CD14-positive monocyte (primary cell): ENCODE results near the gene ATRN. TPM values are rescaled to one million over a fixed set of nuclear protein-coding genes. Genes with fewer than 3 reads are reported as not detected.

Experiments
- DNase-seq, 3 donors: peaks; one replicate each; pipeline ENCODE4 v3.0.0-alpha.2; 2011 to 2022
- H2AFZ ChIP-seq: 2 replicates; pipeline ENCODE4 v1.6.0; 2012; ENCODE audit warnings: mild to moderate bottlenecking, low read depth, low read length, inconsistent platforms; ENCODE audit not compliant: insufficient read depth, poor library complexity, severe bottlenecking
- H3K27ac ChIP-seq, 2 donors: 1 replicate in 1 of 2; 2 replicates in 1 of 2; pipeline ENCODE4 v1.5.1; 2012 to 2013; ENCODE audit warnings: low read length in 2 of 2, control low read depth in 1 of 2, inconsistent platforms in 1 of 2, low read depth in 1 of 2, mild to moderate bottlenecking in 1 of 2
- H3K27me3 ChIP-seq, 2 donors: one replicate each; pipeline versions ENCODE4 v1.6.0 to v1.6.1; 2011 to 2013; ENCODE audit warnings: low read length in 2 of 2; ENCODE audit not compliant: control insufficient read depth in 2 of 2, insufficient read depth in 2 of 2
- H3K36me3 ChIP-seq, 2 donors: replicated peaks in 1 of 2; 1 replicate in 1 of 2; 2 replicates in 1 of 2; pipeline versions ENCODE4 v1.5.1 to v1.6.1; 2012 to 2013; ENCODE audit warnings: low read length in 2 of 2, control low read depth in 1 of 2, inconsistent platforms in 1 of 2, mild to moderate bottlenecking in 1 of 2; ENCODE audit not compliant: insufficient read depth in 2 of 2, control insufficient read depth in 1 of 2
- H3K4me1 ChIP-seq, 2 donors: 1 replicate in 1 of 2; 2 replicates in 1 of 2; pipeline versions ENCODE4 v1.5.1 to v1.6.1; 2012 to 2013; ENCODE audit warnings: low read length in 2 of 2, control low read depth in 1 of 2, inconsistent platforms in 1 of 2, mild to moderate bottlenecking in 1 of 2, moderate library complexity in 1 of 2; ENCODE audit not compliant: insufficient read depth in 2 of 2, control insufficient read depth in 1 of 2
- H3K4me2 ChIP-seq: replicated peaks from 2 replicates; pipeline ENCODE3; 2012; ENCODE audit warnings: low read length, moderate library complexity, mild to moderate bottlenecking; ENCODE audit not compliant: poor library complexity, severe bottlenecking; ENCODE audit errors: extremely low read depth
- H3K4me3 ChIP-seq, 3 experiments: fragments of 200-600 bp in 1 of 3; sonication (generic) in 1 of 3; replicated peaks in 1 of 3; 1 replicate in 2 of 3; 2 replicates in 1 of 3; pipeline ENCODE4 v1.5.1; 2011 to 2013; ENCODE audit warnings: low read length in 3 of 3, mild to moderate bottlenecking in 3 of 3, control low read depth in 2 of 3, low read depth in 2 of 3, inconsistent platforms in 1 of 3, moderate library complexity in 1 of 3
- H3K79me2 ChIP-seq: 2 replicates; pipeline ENCODE4 v1.6.0; 2012; ENCODE audit warnings: mild to moderate bottlenecking, control low read depth, inconsistent platforms, low read length, moderate library complexity; ENCODE audit not compliant: insufficient read depth
- H3K9ac ChIP-seq: 2 replicates; pipeline ENCODE4 v1.6.0; 2017; ENCODE audit warnings: low read length, mild to moderate bottlenecking; ENCODE audit not compliant: insufficient read depth, poor library complexity, severe bottlenecking
- H3K9me3 ChIP-seq, 2 donors: replicated peaks in 1 of 2; 1 replicate in 1 of 2; 2 replicates in 1 of 2; pipeline versions ENCODE4 v1.5.1 to v1.6.1; 2012 to 2013; ENCODE audit warnings: low read length in 2 of 2, control low read depth in 1 of 2; ENCODE audit not compliant: control insufficient read depth in 1 of 2, insufficient read depth in 1 of 2
- H4K20me1 ChIP-seq: 2 replicates; pipeline ENCODE4 v1.6.0; 2012; ENCODE audit warnings: mild to moderate bottlenecking, low read length, control low read depth, moderate library complexity; ENCODE audit not compliant: insufficient read depth
- H3K27ac Mint-ChIP-seq, 7 donors: one replicate each; pipeline ENCODE4 v1.8.0; 2020; ENCODE audit warnings: mild to moderate bottlenecking in 7 of 7, mixed read lengths in 7 of 7, moderate library complexity in 6 of 7, inconsistent platforms in 2 of 7
- H3K27me3 Mint-ChIP-seq, 3 donors: one replicate each; pipeline ENCODE4 v1.8.0; 2021 to 2022; ENCODE audit warnings: low read depth in 3 of 3, mild to moderate bottlenecking in 3 of 3, mixed read lengths in 3 of 3, moderate library complexity in 3 of 3, inconsistent platforms in 1 of 3
- H3K36me3 Mint-ChIP-seq, 2 donors: one replicate each; pipeline ENCODE4 v1.8.0; 2020; ENCODE audit warnings: mixed read lengths in 2 of 2, inconsistent platforms in 1 of 2, mild to moderate bottlenecking in 1 of 2
- H3K4me1 Mint-ChIP-seq: one replicate; pipeline ENCODE4 v1.8.0; 2020; ENCODE audit warnings: mild to moderate bottlenecking, mixed read lengths
- H3K4me3 Mint-ChIP-seq, 2 donors: one replicate each; pipeline ENCODE4 v1.8.0; 2020; ENCODE audit warnings: mild to moderate bottlenecking in 2 of 2, mixed read lengths in 2 of 2, moderate library complexity in 1 of 2
- H3K9me3 Mint-ChIP-seq, 7 donors: one replicate each; pipeline ENCODE4 v1.8.0; 2020 to 2022; ENCODE audit warnings: mixed read lengths in 7 of 7, mild to moderate bottlenecking in 6 of 7, moderate library complexity in 6 of 7, inconsistent platforms in 2 of 7
- CTCF ChIP-seq: fragments of 200-600 bp; IDR thresholded peaks from one replicate; pipeline ENCODE4 v1.8.0; 2022; ENCODE audit warnings: antibody characterized with exemption, mild to moderate bottlenecking
- WGBS: methylation state at CpG from one replicate; pipeline ENCODE4 v1.1.5; 2013; ENCODE audit warnings: missing lambda C conversion rate; ENCODE audit not compliant: insufficient coverage; 5-methylcytosine and 5-hydroxymethylcytosine counted together
- intact Hi-C, 2 donors: fragments of 100-400 bp; cut with micrococcal nuclease; formaldehyde crosslinking; loops; one replicate each; pipeline versions ENCODE4 v1.15.0 to v1.15.1; 2023
- polyA plus RNA-seq, 3 donors: library from polyadenylated mRNA; depleted of rRNA in 1 of 3; unstranded in 2 of 3; stranded (reverse) in 1 of 3; fragments of 300-500 nt in 2 of 3; fragments of >200 nt in 1 of 3; fragmentation: Illumina TruSeq in 2 of 3; gene quantifications; 1 replicate in 2 of 3; 2 replicates in 1 of 3; pipeline ENCODE4 v1.2.3, GENCODE V29; 2012 to 2021

ATRN gene
- polyA plus RNA-seq, 3 donors, result 10.2 to 17.4 (median 11.5) TPM

GRCh38 chr20:3486850-3487249 is 16.0 kb downstream of the ATRN start:
- Mint-ChIP-seq H3K4me1 (peaks cover 9% of the 10 kb centered on the region), H3K36me3 (peaks cover 10 to 14% of the 10 kb centered on the region in 2 donors), H3K27ac (no peak overlapping the region), H3K9me3 (peaks cover 10 to 18% (median 14%) of the 10 kb centered on the region in 7 donors), H3K27me3 (no peaks in the 10 kb centered on the region), H3K4me3 (no peak overlapping the region)
- WGBS, result no CpG with 5 or more reads among the region's 1 CpG
- Histone ChIP-seq H3K4me3 (no peak overlapping the region), H3K79me2 (peaks cover 66% of the 10 kb centered on the region), H3K4me2 (no peak overlapping the region), H3K4me1 (no peaks in the 10 kb centered on the region), H3K36me3 (peaks cover 5 to 24% of the 10 kb centered on the region in 2 donors), H3K27me3 (no peaks in the 10 kb centered on the region), H2AFZ (no peak overlapping the region), H4K20me1 (peaks cover 48% of the 10 kb centered on the region), H3K27ac (no peak overlapping the region), H3K9me3 (peaks cover 11 to 13% of the 10 kb centered on the region in 2 donors), H3K9ac (no peak overlapping the region)
- TF ChIP-seq CTCF, result no peak
- DNase-seq, result no peak
- intact Hi-C loops, result no loop called here

GRCh38 chr20:3492669-3493068 is 21.9 kb downstream of the ATRN start:
- Histone ChIP-seq H3K36me3 (peaks cover 5 to 20% of the 10 kb centered on the region in 2 donors), H3K9ac (no peak overlapping the region), H2AFZ (no peak overlapping the region), H3K27ac (no peak overlapping the region), H3K27me3 (no peaks in the 10 kb centered on the region), H3K4me3 (no peak overlapping the region), H3K4me2 (no peak overlapping the region), H3K4me1 (no peaks in the 10 kb centered on the region), H3K79me2 (peaks cover 36% of the 10 kb centered on the region), H3K9me3 (no peaks in the 10 kb centered on the region), H4K20me1 (peaks cover 47% of the 10 kb centered on the region)
- WGBS, result no CpG with 5 or more reads among the region's 11 CpGs
- TF ChIP-seq CTCF, result no peak
- intact Hi-C loops, result no loop called here
- H3K27ac Mint-ChIP-seq, result no peak overlapping the region
- H3K9me3 Mint-ChIP-seq, result peaks cover 3 to 17% (median 6%) of the 10 kb centered on the region in 7 donors
- DNase-seq, result no peak
- H3K36me3 Mint-ChIP-seq, result peaks cover 14 to 15% of the 10 kb centered on the region in 2 donors
- no peak overlapping the region for H3K4me3 Mint-ChIP-seq
- H3K27me3 Mint-ChIP-seq, result no peaks in the 10 kb centered on the region
- H3K4me1 Mint-ChIP-seq, result no peaks in the 10 kb centered on the region
